Stomach (tissue), 4 donors: Measurements from ENCODE around the gene C4B.
"Not testable (repeated sequence)": the region's sequence is repeated elsewhere in the genome, so short reads cannot be mapped to it uniquely, and the experiment has no call there.

Experiments
- EP300 ChIP-seq: sonication (generic); formaldehyde crosslinking; IDR thresholded peaks from one replicate; pipeline ENCODE4 v1.6.1; 2017; ENCODE audit warnings: antibody characterized with exemption
- POLR2A ChIP-seq, 4 donors: fragments of 450-650 bp; IDR thresholded peaks; one replicate each; pipeline ENCODE4 v1.6.1; 2016; ENCODE audit warnings: antibody characterized with exemption in 4 of 4, control low read depth in 2 of 4, mild to moderate bottlenecking in 1 of 4, moderate library complexity in 1 of 4

DNA sequence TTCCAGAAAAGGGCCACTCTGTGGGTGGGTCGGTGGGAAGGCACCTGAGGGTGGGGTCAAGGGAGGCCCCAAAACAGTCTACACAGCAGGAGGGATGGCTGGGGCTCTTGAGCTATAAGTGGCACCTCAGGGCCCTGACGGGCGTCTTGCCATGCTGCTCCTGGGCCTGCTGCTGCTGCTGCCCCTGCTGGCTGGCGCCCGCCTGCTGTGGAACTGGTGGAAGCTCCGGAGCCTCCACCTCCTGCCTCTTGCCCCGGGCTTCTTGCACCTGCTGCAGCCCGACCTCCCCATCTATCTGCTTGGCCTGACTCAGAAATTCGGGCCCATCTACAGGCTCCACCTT is 9.1 kb upstream of the C4B start:
- not testable (repeated sequence) for TF ChIP-seq EP300; POLR2A (IDR thresholded peaks at IDR 0.05)
